HG03097 (cell line): ENCODE results near the gene RHBDL3.
"Not testable (repeated sequence)": the region's sequence is repeated elsewhere in the genome, so short reads cannot be mapped to it uniquely, and the experiment has no call there.

Source experiments
- ATAC-seq: cut with Tn5 transposase; IDR thresholded peaks from one replicate; pipeline ENCODE4 v1.9.1; 2021; ENCODE audit not compliant: unreplicated experiment, low FRiP score

Gene RHBDL3

GRCh38 chr17:32265192-32265923 is at the start of gene RHBDL3:
RHBDL3 (plus strand) TSS chr17:32265832; CDS start chr17:32266190, 358 bp downstream.
- ATAC-seq: no peak

DNA sequence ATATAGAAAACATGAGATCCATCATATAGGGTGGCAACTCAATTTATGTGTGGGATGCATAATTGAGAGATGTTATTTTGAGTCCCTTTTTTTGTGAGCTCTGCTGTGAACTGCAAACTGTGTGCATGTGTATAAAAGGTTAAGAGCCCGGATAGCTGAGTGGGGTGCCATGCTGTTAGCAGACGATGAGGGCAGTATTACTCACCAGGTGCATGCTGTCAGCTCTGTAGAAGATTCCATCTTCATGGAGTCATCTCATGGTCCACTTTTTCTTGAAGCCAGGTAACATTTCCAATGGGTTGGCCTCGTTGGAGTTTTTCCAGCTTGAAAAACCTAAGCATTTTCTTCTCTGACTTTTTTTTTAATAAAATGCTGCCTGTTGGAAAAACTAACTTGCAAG is 43.0 kb upstream of the RHBDL3 start:
- ATAC-seq: no peak

DNA sequence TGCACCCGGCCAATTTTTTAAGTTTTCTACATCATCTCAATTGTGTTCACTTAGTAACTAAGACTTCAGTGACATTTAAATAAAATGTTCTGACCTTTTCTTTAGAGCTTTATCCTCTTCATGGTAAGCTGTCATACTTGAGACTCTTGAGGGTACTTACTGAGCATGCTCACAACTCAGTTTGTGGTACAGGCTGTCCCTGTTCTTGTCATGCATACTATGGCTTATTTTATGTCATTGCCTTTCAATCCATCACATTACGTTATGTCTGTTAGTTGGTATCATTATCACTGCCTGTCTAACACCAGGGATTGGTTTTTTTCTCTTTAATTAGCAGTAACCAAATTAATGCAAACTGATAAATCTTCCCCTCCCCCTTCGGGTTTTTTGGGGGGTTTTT is 41.9 kb upstream of the RHBDL3 start:
- no peak for ATAC-seq

DNA sequence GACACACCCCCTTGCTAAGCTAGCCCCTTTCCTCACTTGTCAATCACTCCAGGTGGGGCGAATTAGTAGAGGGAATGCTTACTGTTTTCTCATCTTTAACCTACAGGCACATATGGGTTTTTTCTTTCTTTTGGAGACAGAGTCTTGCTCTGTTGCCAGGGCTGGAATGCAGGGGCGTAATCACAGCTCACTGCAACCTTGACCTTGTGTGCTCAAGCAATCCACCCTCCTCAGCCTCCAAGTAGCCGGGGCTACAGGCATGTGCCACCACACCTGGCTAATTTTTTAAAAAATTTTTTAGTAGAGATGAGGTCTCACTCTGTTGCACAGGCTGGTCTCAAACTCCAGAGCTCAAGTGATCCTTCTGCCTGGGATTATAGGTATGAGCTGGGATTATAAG is 38.7 kb upstream of the RHBDL3 start:
- no peak for ATAC-seq

DNA sequence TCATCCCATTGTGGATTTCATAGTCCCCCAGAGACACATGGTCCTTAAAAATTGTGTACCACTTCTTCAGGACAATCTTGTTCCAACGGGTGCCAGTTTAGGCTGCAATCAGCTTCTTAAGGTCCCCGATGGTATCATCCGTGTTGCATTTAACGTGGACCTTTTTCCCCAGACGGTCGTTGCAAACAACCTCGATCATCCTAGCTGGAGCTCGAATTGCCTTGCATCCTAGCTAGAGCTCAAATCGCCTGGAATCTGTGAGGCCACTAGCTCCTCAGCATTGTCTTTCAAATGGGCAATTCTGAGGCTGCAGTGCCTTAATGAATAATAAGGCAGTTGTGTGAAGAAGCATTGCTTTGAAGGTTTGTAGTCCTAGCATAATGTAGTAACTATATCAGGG is 37.7 kb upstream of the RHBDL3 start:
- no peak for ATAC-seq

DNA sequence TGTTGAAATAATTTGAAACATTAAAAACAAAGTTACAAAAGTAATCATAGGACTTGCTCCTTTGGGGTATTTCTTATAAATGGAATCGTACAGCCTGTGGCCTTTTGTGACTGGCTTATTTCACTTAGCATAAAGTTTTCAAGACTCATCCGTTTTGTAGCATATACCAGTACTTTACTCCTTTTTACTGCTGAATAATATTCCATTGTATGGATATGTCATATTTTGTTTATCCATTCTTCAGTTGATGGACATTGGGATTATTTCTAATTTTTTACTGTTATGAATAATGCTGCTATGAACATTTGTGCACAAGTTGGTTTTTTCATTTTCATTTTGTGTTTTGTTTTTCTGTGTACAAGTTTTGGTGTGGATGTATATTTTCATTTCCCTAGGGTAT is 30.0 kb upstream of the RHBDL3 start:
- ATAC-seq: no peak

DNA sequence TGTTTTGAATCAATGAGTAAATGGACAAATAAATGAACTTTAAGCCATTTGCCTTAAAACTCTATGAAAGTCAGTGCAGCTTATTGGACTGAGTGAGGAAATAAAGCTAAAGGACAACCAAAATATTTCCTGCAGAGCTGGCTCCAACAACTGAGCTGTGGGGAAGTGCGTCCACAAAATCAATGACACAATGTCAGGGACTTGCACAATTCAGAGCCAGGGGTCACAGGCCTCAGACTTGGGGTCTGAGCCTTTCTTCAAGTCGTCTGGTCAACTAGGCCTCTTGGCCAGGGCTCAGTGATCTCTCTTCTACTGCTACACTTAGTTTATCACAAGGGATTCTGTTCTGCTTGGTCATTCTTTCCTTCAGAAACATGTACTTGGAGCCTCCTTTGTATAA is 26.2 kb upstream of the RHBDL3 start:
- ATAC-seq: no peak

DNA sequence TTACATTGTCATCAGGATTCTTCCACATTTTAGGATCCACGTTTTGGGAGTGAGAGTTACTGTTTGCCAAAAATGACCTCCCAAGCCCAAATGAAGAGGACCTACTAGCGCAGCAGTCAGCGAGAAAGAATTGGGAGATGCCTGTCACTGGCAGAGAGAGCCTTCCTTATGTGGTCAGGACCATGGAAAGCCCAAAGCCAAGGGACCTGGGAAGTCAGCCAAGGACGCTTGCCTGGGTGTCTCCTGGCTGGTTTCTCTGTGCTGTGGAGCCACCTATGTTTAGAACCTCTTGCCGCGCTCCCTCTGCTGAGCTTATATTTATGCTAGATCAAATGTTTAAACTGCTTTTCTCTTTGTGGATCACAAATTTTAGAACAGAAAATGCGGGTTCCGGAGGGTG is 24.9 kb upstream of the RHBDL3 start:
- ATAC-seq: no peak

- no peak for ATAC-seq
Observed at GRCh38 chr17:32241640-32242039, 24.0 kb upstream of the RHBDL3 start.

DNA sequence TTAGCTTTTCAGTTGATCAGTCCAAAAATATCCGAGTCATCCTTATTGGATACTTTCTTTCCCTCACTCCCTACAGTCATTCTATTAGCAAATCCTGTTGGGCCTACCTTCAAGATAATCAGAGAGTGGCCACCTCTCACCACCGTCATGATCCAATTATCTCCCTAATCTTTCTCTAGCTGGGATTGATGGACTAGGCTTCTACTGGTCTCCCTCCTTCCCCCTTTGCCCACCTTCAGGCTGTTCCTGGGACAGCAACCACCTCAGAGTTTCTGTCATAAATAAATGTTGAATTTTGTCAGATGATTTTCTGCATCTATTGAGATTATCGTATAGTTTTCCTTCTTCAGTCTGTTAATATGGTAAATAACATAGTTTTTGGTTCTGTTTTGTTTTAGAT is 16.2 kb upstream of the RHBDL3 start:
- no peak for ATAC-seq

DNA sequence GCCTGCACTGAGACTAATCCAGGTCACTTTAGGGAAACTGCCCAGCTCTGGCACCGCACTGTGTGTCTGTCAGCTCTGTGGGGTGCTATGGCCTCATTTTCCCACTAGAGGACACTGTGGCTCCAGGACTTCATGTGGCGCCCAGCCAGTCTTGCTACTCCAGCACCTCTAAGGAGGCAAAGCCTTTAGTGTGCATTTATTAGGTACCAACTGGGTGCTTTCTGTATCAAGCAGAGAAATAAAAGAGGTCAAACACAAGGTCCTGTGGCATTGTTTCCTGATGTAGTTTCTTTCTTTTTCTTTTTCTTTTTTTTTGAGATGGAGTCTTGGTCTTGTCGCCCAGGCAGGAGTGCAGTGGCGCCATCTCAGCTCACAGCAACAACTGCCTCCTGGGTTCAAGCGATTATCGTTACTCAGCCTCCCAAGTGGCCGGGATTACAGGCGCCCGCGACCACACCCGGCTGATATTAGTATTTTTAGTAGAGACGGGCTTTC is 12.5 kb upstream of the RHBDL3 start:
- no peak for ATAC-seq

GRCh38 chr17:32256012-32256700 is 9.5 kb upstream of the RHBDL3 start:
- ATAC-seq: no peak

DNA sequence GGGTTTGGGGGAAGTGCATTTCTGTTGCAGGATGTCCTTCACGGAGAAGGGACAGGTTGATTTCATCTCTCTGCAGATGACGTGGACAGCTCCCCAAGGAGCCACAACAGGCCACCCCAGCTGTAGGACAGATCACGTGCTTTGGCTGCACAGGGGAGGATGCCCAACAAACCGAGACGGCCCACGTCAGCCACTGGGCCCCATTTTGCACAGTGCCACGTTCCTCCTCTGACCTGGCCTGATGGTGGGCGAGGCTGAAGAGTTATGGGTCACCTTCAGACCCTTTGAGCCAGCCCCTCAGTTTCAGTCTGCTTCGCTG is 9.0 kb upstream of the RHBDL3 start:
- ATAC-seq: no peak

- no peak for ATAC-seq
Observed at GRCh38 chr17:32258383-32259140, 7.1 kb upstream of the RHBDL3 start.

- no peak for ATAC-seq
Observed at GRCh38 chr17:32259586-32259985, 6.0 kb upstream of the RHBDL3 start.

GRCh38 chr17:32261417-32261736 is 4.3 kb upstream of the RHBDL3 start:
- no peak for ATAC-seq

DNA sequence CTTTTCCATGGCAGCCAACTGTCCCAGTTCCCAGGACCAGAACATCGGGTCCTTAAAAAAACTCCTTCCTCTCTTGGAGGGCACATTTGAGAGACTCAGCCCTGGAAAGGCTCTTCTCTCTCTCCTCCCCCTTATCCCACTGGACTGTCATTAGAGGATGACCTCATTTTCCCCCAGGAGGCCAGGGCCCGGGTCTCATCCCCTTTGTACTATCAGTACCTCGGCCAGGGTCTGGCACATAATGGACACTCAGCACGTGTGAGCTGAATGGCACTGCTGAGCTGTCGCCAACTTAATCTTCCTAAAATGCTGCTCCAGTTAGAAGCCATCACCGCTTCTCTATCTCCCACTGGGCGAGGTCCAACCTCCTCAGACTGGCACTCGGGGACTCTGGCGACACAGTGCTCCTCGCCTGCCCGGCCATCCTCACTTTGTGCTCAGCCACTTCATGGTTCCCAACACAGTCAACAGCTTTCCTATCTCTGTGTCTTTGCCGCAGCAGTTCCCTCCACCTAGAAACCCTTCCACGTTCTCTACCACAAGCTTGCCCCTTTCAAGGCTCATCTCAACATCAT is 3.6 kb upstream of the RHBDL3 start:
- no peak for ATAC-seq

DNA sequence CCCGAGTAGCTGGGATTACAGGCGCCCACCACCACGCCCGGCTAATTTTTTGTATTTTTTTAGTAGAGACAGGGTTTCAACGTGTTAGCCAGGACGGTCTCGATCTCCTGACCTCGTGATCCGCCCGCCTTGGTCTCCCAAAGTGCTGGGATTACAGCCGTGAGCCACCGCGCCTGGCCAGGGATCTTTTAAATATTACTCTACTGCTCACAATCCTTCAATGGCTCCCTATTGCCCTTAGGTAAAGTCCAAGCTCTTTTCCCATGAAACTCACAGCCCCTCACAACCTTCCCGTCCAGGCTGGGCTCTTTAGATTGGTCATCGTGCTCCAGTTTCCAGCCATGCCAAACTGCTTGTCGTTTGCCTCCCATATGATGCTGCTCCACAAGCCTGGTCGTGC is 2.1 kb upstream of the RHBDL3 start:
- ATAC-seq: not testable (repeated sequence)

DNA sequence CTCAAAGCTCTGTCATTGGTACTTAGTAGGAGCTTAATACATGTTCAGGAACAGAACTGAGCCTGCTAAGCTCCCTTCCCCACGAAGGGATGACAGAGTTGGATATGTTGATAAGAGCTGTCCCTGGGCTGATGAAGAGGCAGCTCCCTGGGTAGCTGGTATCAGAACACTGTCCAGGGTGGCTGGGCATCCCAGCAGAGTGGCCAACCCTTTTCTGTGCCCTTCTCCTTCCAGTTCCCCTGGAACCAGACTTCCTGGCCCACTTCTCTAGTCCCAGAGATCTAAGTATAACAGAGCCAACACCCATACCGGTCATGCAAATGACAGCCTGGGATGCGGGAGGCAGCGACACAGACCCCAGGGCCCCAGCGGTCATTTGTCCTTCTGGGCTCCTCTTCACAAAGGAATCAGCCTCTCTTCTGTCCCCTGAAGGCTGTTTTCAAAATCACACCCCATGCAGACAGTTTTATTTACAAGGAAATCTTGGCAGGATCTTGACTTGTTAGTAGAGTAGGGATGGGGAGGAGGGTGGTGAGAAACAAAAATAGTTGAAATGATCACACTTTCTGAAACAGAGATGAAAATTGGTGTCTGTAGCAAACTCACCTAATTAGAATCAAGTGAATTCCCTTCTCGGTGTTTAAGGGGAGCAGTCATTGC is 1.4 kb upstream of the RHBDL3 start:
- no peak for ATAC-seq

- ATAC-seq: no peak
Observed at GRCh38 chr17:32264823-32265191, 825 bp upstream of the RHBDL3 start.

DNA sequence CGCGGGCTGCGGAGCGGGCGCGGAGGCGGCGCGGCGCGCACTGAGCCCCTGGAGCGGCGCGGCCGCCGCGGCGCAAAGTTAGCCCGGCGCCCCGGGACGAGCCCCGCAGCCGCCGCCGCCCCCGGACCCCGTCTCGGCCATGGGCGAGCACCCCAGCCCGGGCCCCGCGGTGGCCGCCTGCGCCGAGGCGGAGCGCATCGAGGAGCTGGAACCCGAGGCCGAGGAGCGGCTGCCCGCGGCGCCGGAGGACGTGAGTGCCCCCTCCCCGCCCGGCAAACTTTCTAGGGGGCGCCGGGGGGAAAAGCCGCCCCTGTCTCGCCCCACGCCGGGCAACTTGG is 388 bp downstream of the RHBDL3 start:
- no peak for ATAC-seq
